CD4-positive, alpha-beta T cell treated with Interleukin-17A for 1 hour (primary cell): ENCODE results near the gene KLK15.
A peak's percentile ranks its signal among the peaks of the same experiment; 100 is the strongest.
"Not testable (repeated sequence)": the region's sequence is repeated elsewhere in the genome, so short reads cannot be mapped to it uniquely, and the experiment has no call there.

Experiments used
- DNase-seq: peaks from one replicate; pipeline ENCODE4 v3.0.0-alpha.2; 2020

KLK15 gene

GRCh38 chr19:50794876-50795663, 38.3 kb downstream of the KLK15 start:
- no peak for DNase-seq

GRCh38 chr19:50794074-50794875, 39.1 kb downstream of the KLK15 start:
- peak; percentile 18 for DNase-seq

GRCh38 chr19:50793558-50794065, 39.8 kb downstream of the KLK15 start:
- DNase-seq, result no peak

GRCh38 chr19:50792272-50793250, 40.8 kb downstream of the KLK15 start:
- DNase-seq, result no peak

GRCh38 chr19:50791594-50792271, 41.6 kb downstream of the KLK15 start:
- DNase-seq, result no peak

- no peak for DNase-seq
Measured at GRCh38 chr19:50790922-50791467, 42.4 kb downstream of the KLK15 start.

- no peak for DNase-seq
Measured at GRCh38 chr19:50790396-50790795, 43.0 kb downstream of the KLK15 start, which contains the start of gene ACP4. TSS of gene ACP4 (plus strand) at chr19:50790415. CDS start at chr19:50790415, 0 bp downstream.

- DNase-seq, result no peak
Measured at GRCh38 chr19:50785329-50785728, 48.0 kb downstream of the KLK15 start.

- no peak for DNase-seq
Measured at GRCh38 chr19:50784710-50785109, 48.7 kb downstream of the KLK15 start.

- DNase-seq, result not testable (repeated sequence)
Measured at GRCh38 chr19:50783848-50784152, 49.6 kb downstream of the KLK15 start.

GRCh38 chr19:50780753-50781435, 52.5 kb downstream of the KLK15 start:
- no peak for DNase-seq

GRCh38 chr19:50779504-50780457, 53.6 kb downstream of the KLK15 start:
- DNase-seq, result no peak

- no peak for DNase-seq
Measured at GRCh38 chr19:50778906-50779430, 54.4 kb downstream of the KLK15 start.

GRCh38 chr19:50777830-50778303, 55.5 kb downstream of the KLK15 start:
- no peak for DNase-seq

GRCh38 chr19:50777261-50777660, 56.1 kb downstream of the KLK15 start:
- no peak for DNase-seq

GRCh38 chr19:50776131-50776530, 57.2 kb downstream of the KLK15 start:
- no peak for DNase-seq
